RPMI7951 (cell line): ENCODE measurements around the gene SPACA7. TPM values are rescaled to one million over a fixed set of nuclear protein-coding genes. Genes with fewer than 3 reads are reported as not detected.

Experiments used
- DNase-seq: peaks from one replicate; pipeline ENCODE4 v3.0.0-alpha.2; 2012; ENCODE audit warnings: low read depth
- total RNA-seq: library from RNA; depleted of rRNA; stranded (reverse); fragments of >200 nt; shearing (Covaris generic); gene quantifications from 2 replicates; pipeline ENCODE4 v1.2.3, GENCODE V29; 2014

Gene SPACA7
- total RNA-seq, 1 experiment from 2014 or later = not detected

DNA sequence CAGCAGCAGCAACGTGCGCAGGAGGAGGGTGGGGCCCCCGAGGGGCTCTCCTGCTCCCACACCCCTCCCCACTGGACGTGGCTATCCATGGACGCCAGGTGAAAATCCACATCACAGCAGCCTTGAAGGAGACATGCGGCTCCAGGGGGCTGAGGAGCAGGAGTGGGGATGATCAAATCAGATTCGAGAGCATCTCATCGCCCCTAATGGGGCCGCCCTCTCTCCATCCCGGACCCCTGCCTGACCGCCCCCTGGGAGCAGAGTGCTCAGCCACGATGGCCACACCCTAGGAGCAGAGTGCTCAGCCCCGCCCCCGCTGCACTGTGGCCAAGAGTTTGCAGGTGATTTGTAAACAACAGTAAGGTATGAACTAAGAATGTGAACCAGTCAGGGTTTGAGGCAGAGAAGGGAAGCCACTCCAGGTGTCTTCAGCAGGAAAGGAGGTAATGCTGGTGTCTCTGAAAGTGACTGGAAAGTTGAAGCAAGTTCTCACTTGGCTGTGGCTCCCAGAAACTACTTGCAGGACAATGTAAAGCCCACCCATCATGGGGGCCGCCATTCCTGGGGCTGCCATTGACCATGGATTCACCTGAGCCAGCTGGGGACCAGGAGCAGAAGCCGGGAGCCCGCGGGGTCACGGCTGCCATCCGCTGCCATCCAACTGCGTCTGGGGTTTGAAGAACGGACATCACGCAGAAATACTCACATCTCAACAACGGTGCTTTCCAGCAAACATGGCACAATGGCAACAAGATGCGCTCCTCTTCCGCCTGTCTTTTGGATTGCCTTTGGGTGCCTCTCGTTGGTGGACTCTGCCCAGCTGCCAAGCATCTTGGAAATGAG is 71.8 kb downstream of the SPACA7 start:
- DNase-seq = no peak

DNA sequence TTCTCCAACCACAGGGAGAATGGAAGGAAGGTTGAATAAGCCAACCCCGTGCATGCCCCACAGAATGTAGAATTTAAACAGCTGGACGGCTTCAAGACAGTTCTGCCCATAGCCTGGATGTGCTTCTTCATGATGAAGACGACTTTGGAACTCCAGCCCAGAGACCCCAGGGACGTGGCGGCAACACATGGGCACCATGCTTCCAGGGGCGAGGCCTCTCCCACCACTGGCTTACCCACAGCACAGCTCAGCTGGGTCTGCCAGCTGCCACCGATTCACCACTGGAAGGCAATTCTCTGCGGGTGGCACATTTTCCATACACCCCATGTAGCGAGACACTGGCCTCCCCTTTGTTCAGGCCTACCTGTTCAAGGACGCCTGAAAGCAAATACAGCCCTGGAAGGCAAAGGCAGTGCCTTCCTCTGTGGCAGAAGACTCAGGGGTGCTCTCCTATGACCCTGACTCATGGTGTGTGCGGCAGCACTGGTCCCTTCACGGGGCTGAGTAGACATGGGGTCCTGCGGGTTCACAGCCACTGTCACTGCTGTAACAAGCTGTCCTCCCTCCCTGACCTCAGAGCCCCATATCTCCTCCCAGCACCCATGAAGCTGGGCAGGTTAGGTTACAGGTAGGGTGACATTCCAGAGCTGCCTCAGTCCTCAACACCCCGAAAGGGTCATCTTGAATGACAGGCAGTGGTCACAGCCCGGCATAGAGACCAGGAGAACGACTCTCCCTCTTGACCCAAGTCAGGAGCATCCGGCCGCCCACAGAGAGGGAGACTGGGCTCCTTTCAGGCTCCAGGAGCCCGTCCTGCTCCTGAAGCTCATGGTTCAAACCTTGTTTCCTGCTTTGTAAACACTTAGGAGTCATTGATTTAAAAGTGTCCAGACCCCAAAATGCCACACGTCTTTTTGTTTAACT is 72.7 kb downstream of the SPACA7 start:
- DNase-seq = no peak

DNA sequence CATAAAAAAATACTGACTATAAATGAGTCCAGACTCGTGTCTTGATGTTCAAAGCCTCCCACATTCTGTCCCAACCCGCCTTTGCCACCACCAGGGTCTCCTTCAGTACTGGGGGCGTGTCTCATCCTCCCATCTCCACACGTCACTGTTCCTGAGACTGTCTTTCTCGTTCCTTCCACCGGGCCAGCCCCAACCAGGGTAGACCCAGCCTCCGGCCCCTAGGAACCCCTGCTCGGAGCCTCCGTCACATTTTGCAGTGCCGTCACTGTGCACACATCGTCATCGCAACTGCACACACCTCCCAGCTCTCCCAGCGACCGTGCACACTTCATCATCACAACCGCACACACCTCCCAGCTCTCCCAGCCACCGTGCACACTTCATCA is 73.4 kb downstream of the SPACA7 start:
- no peak for DNase-seq

DNA sequence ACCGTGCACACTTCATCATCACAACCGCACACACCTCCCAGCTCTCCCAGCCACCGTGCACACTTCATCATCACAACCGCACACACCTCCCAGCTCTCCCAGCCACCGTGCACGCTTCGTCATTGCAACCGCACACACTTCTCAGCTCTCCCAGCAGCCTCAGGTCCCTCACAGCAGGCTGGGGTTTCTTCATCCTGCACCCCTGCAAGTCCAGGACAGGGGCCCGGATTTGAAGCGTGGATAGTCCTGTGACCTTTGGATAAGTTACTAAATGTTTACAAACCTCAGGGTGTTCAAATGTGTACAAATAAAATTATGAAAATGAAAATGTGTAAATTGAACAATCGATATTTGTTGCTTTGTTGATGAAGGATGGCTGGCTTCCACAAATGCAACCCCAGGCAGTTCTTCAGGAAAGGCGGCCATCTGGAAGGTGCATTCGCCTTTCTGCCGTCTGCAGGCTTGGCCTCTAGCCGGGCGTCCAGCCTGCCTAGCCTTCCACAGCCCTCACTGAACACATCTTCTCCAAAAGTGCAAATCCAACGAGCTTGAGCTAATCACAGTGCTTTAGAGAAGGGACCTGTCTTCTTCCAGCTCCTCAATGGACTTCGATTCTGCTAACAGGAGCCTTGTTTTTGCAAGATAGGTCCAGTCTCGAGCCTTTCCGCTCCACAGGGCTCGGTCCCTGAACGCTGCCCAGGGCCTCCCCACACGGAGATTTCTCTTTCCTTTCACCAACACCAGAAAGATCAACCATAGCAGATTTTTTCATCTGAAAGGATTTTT is 74.2 kb downstream of the SPACA7 start:
- no peak for DNase-seq

DNA sequence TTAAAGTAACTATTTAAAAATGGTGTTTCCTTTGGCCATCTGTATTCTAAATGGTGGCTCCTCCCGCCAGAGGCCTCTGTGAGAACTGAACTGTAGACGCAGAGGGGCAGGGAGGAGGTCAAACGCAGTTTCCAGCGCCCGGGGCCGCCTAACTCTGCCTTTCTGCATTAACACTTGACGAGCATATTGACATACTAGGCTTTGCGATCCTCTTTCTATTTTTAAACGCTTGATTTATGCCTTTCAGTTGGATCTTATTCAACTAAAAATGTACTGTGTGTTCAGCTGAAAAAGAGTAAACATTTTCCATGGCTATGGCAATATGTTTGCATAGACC is 74.7 kb downstream of the SPACA7 start:
- no peak for DNase-seq

DNA sequence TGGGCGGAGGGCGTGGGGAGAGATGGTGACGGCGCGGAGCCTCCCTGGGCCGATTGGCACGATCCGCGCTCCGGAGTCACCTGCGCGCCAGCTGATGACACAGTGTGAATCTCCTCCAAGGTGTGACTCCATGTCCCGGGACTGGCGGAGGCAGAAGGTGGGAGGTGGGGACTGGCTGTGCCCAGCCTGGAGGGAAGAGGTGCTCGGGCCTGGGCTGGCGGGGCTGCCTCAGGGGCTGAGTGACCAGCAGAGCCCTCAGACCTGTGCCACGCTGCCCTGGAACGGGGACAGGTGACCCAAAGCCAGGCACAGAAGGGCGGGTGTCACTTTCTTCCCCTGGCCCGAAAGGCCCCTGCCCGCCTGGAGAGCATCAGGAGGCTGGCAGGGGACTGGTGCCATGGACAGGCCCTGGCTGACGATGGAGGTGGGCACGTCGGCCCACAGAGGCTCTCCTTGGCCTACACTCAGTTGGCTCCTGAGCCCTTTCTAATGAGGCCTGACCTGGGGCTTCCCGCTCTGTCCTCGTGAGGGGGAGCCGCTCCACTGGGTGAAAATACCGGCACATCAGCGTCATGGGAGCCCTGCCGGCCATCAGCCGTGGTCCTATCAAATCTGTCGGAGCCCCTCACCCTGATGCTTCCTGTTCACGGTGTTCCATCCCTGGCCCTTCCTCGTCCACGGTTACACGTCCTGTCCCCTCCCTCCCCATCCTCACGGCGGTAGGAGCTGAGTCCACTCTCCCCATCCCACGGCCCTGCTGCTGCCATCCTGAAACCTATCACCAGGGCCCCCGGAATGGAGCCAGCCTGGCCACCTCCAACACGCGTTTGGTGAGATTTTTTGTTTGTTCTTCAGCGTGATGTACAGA is 75.6 kb downstream of the SPACA7 start:
- DNase-seq = no peak

DNA sequence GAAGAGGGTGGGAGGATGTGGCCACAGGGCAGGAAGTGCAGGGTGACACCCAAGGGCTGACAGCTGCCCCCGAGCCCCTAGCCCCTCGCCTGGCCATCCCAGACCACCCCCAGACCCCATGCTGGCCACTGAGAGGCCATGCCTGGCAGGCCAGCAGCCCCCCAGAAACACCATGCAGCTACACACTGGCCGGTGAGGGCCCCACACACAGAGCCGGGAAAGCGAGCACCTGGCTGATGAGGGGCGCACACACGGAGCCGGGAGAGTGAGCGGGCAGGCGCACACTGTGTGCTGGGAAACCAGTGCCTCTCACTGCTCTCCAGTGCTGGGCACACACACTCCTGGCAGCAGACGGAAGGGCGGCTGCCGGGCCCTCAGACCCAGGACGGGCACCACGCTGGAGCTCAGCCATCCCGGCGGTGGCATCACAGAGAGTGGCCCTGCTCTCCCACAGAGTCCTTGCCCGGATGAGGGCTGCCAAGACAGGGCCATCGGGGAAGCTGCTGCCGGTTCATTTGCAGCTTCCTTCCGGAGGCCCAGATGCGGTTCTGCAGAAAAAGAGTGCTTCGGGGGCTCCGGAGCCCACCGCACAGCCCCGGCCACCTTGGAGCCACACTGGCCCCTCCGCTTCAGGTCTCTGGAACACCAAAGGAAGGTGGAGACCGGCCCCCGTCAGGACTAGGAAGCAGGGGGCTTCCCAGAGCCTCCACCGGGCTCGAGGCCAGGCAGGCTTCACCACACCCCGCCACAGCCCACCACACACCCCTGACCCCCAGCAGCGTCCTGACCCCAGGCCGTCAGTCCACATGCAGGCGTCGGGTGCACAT is 76.4 kb downstream of the SPACA7 start:
- DNase-seq = no peak

DNA sequence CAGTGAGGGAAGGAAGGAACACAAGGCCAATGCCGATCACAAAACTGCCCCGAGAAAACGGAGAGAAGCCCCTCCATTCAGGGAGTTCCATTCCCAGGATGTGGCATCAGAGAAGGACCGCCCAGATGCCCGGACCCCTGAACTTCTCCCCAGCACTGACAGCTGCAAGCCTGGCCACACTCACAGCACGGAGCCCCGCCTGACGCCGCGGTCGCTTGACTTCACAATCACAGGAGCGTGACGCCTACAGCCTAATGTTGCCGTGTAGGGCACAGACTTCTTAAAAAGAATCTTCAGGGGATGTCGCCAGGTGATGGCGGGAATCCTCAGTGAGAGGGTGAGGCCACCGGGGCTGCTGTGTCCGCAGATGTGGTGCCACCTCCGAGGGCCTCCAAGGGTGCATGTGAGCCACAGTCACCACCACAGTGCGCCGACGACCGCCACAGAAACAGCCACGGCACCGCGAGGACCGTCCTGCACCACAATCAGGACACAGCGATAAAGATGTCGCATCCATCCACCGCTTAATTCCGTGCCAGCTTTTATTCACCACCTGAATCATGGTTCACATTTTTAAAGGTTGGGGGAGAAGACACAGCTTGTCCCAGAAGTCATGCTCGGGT is 77.2 kb downstream of the SPACA7 start:
- DNase-seq = no peak

DNA sequence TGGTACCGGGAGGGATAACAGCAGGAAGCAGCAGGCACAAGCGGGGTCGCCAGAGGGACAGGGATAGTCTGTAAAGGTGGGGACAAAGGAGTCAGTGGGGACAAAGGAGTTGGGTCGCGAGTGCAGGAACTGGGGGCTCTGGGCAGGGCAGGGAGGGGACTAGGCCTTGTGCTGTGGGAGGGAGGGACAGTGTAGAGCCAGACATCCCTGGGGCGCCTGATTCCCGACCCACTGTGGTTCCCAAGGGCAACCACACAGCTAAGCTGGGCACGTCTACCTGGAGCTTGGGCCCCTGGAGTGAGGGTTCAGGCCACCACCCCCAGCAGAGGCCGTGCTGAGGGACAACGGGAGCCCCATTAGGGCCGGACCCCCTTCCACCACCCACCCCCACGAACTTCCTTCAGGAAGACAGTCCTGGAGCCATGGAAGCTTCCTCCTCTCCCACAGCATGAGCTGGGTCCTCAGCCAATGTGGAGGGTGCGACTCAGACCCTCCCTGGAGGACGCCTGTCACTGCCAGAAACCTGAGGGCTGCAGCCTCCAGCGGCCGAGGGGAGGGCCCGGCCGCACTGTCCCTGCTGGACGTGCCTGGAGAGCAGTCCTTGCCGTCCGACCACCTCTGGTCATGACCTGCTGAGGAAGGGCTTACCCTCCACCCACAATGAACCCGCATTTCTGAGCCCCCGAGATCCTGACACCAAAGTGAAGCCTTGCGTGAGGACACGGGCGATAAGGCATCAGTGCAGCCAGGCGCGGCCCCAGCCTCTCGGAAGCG is 77.9 kb downstream of the SPACA7 start:
- DNase-seq = no peak

DNA sequence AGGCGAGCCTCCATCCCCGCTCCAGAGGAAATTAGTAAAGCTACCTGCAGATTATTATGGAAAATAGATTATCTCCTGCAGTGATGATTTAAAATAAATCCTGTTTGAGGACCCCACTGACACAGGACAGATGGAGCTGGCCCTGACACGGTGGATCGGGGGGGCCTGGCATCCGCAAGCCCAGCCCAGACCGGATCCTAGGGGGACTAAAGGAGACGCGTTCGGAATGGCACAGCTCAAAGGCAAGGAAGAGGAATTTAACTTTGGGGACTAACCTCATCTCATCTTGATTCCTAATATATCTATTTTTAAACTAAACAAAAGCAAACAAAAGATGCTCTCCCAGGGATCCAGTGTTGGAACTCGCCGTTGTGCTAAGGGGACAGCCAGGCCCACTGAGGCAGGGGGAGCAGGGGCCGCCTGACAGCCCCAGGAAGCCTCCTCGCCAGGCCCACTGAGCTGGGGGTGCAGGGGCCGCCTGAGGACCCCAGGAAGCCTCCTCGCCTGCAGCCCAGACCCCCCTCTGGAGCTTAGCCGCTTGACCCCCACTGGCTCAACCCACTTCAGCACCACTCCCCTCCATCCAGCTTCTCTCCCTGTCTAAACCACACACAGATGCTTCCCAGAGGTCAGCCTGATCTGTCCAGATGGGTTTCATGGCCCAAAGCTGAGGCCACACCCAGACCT is 78.6 kb downstream of the SPACA7 start:
- DNase-seq = no peak

DNA sequence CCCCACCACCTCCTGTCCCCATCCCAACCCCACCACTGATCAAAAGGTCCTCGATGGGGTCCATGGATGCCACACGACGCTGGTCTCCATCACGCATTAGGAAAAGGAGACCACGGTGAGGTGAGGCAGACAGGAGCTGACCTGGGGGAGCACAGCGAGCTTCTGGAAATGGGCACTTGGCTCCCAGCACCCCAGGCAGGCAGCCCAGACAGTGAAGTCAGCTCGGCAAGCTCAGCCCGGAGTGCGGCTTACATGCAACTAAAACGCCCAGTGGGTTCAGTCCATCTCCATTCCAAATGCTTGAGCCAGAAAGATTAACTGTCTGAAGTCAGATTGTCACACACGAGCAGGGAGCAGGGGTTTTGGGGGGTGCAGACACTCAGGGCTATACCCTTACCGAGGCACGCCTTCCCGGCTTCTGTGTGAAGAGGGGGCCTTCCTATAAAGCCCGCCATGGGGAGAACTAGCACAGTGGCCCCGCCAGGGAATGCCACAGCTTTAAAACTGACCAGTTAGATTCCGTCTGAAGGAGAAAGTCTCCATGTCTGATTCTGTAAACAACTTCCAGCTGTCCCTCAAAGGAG is 79.4 kb downstream of the SPACA7 start:
- DNase-seq = no peak

DNA sequence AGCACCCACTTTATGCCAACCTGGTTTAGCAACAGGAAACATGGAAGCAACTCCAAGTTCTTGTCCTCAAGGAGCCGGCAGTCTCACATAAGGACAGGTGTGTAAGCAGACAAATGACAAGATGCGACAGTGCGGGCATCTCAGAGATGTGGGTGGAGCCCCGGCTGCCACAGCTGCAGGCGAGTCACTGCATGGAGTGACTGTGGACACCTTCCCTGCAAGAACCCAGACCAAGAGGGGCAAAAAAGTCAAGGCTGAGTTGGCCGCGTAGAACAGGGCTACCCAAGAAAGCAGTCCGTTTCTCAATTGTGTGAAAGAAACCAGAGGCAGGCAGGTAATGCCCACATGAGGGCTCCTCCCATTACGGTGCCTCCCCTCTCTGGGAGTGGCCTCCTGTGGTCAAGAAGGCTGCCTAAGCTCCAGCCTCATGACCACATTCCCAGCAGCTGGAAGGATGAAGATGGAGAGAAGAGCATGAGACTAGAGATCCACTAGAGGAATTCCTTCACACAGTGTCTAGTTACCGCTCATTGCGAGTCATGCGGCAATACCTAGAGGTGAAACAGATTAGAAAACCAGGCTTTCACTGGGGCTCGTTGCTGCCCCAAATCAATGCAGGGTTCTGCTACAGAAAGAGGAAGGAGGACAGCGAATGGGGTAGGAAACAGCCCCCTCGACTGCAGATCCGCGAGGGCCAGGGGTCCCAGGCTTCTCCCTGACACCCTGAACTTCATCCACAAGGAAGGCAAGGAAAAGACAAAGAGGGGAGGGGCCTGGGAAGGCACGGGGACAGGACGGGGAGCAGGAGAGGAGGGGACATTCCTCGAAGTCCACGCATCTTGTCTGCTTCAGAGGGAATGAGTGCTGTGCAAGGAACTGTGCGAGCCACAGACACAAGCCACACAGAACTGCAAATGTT is 80.2 kb downstream of the SPACA7 start:
- no peak for DNase-seq

DNA sequence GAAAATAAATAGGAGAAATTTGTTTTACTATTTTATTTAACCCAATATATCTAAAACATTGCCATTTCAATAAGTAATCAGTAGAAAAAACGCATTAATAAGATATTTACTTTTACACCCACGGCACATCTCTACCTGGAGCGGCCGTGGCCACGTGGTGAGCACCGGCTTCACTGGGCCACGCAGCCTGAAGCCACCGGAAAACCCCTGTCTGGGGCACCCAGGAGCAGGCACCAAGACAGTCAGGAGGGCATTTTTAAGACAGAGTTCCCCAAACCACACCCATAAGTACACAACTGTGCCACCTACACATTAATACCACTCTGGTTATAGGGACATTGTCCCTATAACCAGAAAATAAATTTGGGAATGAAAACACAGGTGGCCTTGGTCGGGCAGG is 80.9 kb downstream of the SPACA7 start:
- DNase-seq = no peak

DNA sequence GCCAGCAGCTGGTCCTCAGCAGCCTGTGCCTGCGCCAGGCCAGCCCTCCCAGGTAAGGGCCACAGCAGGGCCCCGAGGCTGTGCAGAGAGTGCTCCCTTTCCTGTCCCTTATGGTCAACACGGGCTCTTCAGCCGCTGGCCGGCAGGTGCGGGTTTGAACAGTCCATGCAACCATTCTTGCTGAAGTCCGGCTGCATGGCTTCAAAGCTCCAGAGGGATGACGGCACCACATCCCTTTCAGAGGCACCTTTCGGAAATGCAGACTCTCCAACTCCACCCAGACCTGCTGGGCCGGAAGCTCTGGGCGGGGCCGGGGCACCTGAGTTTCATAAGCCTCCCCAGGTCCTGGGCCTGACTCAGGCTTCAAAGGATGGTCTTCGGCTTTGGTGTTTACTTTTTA is 81.3 kb downstream of the SPACA7 start:
- no peak for DNase-seq

DNA sequence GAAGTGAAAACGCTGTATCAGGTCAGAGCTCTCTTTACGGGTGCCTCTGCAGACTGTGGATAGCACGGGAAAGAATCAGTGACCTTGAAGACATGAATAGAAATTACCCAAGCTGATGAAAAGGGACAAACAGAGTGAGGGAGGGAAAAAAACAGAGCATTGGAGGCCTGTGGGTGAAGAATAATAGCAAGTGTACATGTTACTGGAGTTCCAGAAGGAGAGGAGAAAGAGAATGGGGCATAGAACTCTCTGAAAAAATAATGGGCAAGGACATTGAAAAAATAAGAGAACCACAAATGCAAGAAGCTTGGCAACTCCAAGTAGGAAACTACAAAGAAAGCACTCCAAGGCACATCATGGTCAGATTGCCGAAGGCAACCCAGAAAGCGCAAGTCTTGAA is 86.3 kb downstream of the SPACA7 start:
- DNase-seq = no peak

DNA sequence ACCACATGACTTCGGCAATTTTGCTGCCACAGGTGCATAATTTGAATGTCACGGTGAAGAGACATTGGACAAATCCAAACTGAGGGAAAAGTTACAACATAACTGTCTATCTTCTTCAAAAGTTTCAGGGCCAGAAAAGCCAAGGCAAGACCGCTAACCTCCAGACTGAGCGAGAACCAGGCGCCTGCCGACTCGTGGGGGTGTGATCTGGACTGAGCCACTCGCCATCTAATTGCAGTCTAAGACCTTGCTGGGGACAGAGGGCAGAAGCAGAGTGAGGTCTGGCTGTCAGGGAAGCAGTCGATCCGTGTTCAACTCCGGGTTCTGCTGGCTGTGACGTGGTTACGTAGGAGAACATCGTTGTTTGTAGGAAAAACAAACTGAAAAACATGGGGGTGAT is 88.6 kb downstream of the SPACA7 start:
- no peak for DNase-seq
